ENCODE measurements around the gene SRRM4. TPM values are rescaled to one million over a fixed set of nuclear protein-coding genes. Genes with fewer than 3 reads are reported as not detected.

SRRM4 gene
- total and polyA plus RNA-seq, 2 donors = 0.08 to 0.42 TPM

DNA sequence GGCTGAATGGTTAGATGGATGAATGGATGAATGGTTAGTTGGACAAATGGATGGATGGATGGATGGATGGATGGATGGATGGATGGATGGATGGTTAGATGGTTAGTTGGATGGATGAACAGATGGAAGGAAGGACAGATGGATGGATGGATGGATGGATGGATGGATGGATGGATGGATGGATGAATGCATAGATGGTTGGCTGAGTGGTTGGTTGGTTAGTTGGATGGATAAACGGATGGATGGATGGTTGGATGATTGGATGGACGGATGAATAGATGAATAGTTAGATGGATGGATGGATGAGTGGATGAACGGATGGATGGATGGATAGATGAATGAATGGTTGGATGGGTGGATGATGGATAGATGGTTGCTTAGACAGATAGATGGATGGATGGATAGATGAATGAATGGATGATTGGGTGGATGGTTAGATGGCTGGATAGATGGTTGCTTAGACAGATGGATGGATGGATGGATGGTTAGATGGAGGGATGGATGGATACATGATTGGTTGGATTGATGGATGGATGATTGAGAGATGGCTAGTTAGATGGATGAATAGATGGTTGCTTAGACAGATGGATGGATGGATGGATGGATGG, 148.6 kb downstream of the SRRM4 start:
- Histone ChIP-seq H3K27ac (ENCODE audit: low read depth) (no peak overlapping the region), H3K36me3 (ENCODE audit: insufficient read depth) (no peaks in the 10 kb centered on the region), H3K4me3 (ENCODE audit: low read depth, low read length) (no peak overlapping the region), H3K4me1 (ENCODE audit: insufficient read depth) (no peaks in the 10 kb centered on the region)
- WGBS = 79% methylated on average over 3 of the region's 3 CpGs
- DNase-seq (ENCODE audit: extremely low spot score) = no peak

DNA sequence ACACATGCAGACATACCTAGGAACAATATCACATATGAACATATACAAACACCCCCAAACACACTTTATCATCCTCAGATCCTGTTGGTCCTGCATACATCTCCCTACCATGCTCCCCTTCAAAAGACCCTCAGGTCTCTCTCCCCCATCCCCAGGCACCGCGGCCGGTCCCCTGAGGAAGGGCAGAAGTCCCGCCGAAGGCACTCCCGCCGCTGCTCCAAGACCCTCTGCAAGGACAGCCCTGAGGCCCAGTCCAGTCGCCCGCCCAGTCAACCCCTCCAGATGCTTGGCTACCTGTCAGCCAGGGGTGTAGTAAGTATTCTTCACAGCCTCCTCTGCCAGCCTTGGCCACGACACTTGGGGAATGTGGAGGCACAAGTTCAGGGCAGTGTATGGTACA, 149.2 kb downstream of the SRRM4 start:
- no peak for DNase-seq (ENCODE audit: extremely low spot score)
- H3K36me3 ChIP-seq (ENCODE audit: insufficient read depth) = no peaks in the 10 kb centered on the region
- no peak overlapping the region for H3K27ac ChIP-seq (ENCODE audit: low read depth)
- 93% methylated on average over 10 of the region's 10 CpGs for WGBS
- H3K4me1 ChIP-seq (ENCODE audit: insufficient read depth) = no peaks in the 10 kb centered on the region
- H3K4me3 ChIP-seq (ENCODE audit: low read depth, low read length) = no peak overlapping the region

DNA sequence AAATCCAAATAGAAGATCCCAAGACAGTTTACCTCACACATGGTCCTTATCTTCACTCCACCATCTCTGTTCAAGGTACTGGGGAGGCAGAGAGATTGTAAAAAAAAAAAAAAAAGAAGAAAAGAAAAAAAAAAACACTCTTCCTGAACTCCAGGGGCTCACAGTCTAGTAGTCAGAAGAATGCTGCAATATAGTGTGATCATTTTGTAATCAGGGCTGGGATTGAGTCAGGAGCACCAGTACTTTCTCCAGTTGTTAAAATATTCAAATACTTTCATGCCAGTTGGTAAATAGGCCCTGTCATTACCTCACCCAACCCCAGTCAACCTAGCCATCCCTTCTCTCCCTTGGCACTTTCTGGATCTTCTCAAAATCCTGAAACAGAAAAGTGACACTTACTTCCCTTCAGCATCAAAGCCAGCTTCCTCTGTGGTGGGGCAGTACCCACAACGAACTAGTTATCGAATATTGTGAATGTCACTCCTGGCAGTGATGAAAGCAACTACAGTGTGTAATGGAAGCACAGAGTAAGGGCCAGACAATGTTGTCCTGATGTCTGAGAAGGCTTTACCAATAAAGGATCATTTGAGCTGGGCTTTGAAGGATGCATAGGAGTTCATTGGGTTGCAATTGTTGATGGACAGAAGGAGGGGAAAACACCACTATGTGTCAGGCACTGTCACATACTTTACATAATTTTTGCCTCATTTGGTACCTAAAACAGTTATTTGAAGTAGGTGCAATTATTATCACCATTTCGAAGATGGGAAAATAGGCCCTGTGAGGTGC, 153.1 kb downstream of the SRRM4 start:
- Histone ChIP-seq H3K4me3 (ENCODE audit: low read depth, low read length) (no peak overlapping the region), H3K4me1 (ENCODE audit: insufficient read depth) (no peaks in the 10 kb centered on the region), H3K36me3 (ENCODE audit: insufficient read depth) (no peaks in the 10 kb centered on the region), H3K27ac (ENCODE audit: low read depth) (no peak overlapping the region)
- DNase-seq (ENCODE audit: extremely low spot score) = no peak
- WGBS = 72% methylated on average over 3 of the region's 3 CpGs

DNA sequence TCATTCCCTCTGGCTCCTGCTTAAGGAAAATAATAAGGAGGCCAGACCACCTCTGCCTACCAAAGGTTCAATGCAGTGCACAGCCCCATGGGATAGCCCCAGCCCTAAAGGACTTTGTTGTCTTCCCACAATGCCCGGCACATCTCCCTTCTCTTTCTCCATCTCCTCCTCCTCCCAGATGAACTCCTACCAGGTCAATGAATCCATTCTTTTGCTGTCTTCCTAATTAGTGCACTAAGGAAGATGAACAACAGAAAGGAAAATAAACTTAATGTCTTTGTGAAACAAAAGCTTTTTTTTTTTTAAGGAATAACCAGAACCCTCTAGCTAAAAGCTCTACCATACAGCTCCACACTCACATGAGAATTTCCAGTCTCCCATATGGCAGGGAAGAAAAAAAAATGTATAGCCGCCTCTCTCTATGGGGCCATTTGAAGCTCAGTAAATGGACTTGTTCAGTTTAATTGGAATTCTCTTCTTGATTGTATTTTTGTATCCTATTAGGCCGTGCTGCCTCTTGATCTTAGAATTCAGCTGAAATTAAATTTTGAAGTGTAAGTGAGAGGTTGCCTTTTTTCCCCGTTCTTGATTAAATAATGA, 155.6 kb downstream of the SRRM4 start:
- no peak for DNase-seq (ENCODE audit: extremely low spot score)
- H3K27ac ChIP-seq (ENCODE audit: low read depth) = no peak overlapping the region
- H3K4me1 ChIP-seq (ENCODE audit: insufficient read depth) = no peaks in the 10 kb centered on the region
- WGBS = 75% methylated on average over 4 of the region's 4 CpGs
- H3K36me3 ChIP-seq (ENCODE audit: insufficient read depth) = no peaks in the 10 kb centered on the region
- no peak overlapping the region for H3K4me3 ChIP-seq (ENCODE audit: low read depth, low read length)

DNA sequence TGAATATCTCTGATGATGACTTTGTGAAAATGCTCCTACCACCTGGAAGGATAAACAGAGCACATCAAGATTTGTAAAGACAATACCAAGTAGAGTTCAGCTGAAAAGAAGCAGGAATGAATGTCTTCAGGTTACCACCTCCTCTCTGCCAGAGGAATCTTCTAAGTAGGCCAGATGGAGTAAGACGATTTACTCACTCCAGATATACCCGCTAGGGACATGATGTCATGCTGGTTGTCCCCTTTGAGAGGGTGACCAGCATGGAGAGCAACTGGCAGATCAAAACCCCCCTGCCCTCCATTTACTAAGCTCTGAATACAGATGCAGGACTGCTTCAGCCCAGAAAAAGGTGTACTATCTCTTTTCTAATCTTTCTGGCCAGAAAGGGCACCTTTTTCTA, 158.1 kb downstream of the SRRM4 start:
- Histone ChIP-seq H3K27ac (ENCODE audit: low read depth) (no peak overlapping the region), H3K4me1 (ENCODE audit: insufficient read depth) (no peaks in the 10 kb centered on the region), H3K36me3 (ENCODE audit: insufficient read depth) (no peaks in the 10 kb centered on the region), H3K4me3 (ENCODE audit: low read depth, low read length) (no peak overlapping the region)
- 75% methylated on average over 2 of the region's 2 CpGs for WGBS
- DNase-seq (ENCODE audit: extremely low spot score) = no peak

DNA sequence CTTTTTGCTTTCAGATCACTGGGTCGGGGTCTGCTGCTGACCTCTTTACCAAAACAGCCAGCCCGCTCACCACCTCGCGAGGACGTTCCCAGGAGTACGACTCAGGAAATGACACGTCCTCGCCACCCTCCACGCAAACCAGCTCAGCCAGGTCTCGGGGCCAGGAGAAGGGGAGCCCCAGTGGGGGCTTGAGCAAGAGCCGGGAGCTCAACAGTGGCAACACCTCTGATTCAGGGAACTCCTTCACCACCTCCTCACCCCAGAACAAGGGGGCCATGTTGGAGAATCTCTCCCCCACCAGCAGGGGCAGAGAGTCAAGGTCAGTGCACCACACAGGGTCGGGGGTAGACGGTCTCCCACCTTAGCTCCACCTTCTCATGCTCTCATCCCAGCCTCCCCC, 164.0 kb downstream of the SRRM4 start:
- Histone ChIP-seq H3K36me3 (ENCODE audit: insufficient read depth) (no peaks in the 10 kb centered on the region), H3K4me1 (ENCODE audit: insufficient read depth) (no peaks in the 10 kb centered on the region), H3K27ac (ENCODE audit: low read depth) (no peak overlapping the region), H3K4me3 (ENCODE audit: low read depth, low read length) (no peak overlapping the region)
- DNase-seq (ENCODE audit: extremely low spot score) = no peak
- WGBS = 53% methylated on average over 13 of the region's 13 CpGs

DNA sequence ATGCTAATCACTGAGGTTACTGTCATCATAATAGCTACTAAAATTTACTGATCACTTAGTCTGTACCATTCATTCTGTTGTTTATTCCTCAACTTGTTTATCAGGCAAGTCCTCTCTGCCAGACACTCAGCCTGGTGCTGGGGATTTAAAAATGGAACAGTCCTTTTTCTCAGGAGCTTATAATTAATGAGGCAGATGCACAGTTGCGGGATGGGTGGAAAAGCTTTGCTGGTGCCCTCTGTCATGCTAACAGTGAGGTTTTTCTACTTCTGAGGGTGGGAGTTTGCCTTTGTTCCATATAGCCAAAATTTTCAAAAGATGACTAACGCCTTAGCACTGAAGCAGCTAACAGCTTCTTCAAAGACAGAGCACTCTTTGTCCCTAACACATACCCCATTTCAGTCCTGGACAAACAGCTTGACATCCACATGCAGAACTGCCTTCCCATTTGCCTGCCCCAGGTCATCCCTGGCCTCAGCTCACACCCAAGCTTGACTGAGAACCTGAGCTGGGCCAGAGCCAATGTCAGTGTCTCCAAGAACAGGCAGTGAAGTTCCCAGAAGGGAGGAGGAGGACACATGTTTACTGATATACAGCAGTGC, 166.6 kb downstream of the SRRM4 start:
- no peaks in the 10 kb centered on the region for H3K36me3 ChIP-seq (ENCODE audit: insufficient read depth)
- H3K4me1 ChIP-seq (ENCODE audit: insufficient read depth) = no peaks in the 10 kb centered on the region
- no peak overlapping the region for H3K27ac ChIP-seq (ENCODE audit: low read depth)
- H3K4me3 ChIP-seq (ENCODE audit: low read depth, low read length) = no peak overlapping the region
- no peak for DNase-seq (ENCODE audit: extremely low spot score)
- 74% methylated on average over 2 of the region's 2 CpGs for WGBS

DNA sequence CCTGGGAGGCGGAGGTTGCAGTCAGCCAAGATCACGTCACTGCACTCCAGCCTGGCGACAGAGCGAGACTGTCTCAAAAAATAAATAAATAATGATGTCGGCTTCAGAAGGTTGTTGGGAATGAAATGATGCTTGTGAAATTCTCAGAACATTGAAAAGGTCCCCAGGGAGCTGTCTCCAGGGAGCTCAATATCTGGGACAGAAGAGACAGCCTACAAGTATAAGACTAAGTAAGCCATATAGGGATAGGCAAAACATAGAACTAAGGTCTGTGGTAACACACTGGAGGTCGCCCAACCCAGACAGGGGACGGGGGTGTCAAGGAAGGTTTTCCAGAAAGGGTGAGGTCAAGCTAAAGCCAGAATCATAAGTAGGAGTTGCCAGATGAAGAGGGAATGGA, 167.9 kb downstream of the SRRM4 start:
- Histone ChIP-seq H3K4me3 (ENCODE audit: low read depth, low read length) (no peak overlapping the region), H3K36me3 (ENCODE audit: insufficient read depth) (no peaks in the 10 kb centered on the region), H3K27ac (ENCODE audit: low read depth) (no peak overlapping the region), H3K4me1 (ENCODE audit: insufficient read depth) (no peaks in the 10 kb centered on the region)
- no peak for DNase-seq (ENCODE audit: extremely low spot score)
- 89% methylated on average over 7 of the region's 7 CpGs for WGBS

DNA sequence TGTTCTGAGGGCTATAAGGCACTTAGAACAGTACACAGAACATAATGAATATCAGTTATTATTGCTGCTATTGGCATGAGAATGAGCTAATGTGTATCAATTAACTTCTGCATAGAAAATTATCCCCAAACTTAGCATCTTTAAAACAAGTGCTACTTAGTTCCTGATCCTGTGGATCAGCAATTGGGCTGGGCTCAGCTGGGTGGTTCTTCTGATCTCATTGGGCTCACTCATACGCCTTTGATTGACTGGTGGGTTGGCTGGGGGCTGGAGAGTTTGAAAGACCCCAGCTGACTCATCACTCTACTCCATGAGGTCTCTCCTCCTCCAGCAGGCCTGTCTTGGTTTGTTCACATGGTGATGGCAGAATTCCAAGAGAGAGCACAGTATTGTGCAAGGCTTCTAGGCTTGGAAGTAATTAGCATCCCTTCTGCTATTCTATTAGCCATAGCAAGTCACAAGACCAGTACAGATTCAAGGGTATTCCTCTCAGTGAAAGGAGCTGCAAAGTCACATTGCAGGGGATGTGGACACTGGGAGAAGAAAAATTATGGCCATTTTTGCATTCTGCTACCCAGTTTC, 170.2 kb downstream of the SRRM4 start:
- whole genome bisulfite sequencing = 94% methylated on average over 1 of the region's 1 CpG
- Histone ChIP-seq H3K27ac (ENCODE audit: low read depth) (no peak overlapping the region), H3K4me3 (ENCODE audit: low read depth, low read length) (no peak overlapping the region), H3K36me3 (ENCODE audit: insufficient read depth) (no peaks in the 10 kb centered on the region), H3K4me1 (ENCODE audit: insufficient read depth) (no peaks in the 10 kb centered on the region)
- DNase-seq (ENCODE audit: extremely low spot score) = no peak

DNA sequence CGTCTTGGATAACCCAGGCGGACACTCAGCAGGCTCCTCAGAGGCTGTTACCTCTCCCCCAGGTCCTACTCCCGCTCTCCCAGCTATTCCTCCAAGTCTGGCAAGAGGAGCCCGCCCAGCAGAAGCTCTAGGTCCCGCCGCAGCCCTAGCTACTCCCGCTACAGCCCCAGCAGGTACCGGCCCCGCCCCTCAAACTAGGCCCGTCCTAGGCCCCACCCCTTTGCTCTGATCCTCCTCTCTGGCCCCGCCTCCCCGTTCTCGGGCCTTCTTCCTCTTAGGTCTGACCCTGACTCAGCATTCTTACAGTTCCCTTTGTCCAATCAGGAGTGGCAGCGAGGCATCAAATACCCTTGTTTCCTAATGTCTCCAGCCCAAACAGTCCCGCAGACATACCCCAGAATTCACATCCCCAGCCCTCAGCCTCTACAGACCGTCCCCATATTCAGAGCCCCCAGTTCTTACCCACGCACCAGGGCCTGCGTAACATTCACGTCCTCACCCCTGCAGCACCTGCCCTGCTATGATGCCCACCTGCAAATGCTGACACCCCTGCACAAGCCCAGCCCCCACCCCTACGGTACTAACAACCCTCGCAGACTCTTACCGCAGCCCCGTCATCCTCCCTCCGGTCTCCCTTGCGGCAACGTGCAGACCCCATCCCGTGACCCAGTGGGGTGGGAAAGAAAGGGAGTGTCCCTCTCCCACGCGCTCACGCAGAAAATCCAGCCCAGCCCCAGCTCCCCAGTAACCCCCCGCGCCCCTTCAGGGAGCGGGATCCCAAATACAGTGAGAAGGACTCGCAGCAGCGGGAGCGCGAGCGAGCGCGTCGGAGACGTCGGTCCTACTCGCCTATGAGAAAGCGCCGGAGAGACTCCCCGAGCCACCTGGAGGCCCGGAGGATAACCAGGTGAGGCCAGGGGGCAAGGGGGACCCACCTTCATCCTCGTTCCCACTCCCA, 172.4 kb downstream of the SRRM4 start:
- DNase-seq (ENCODE audit: extremely low spot score) = no peak
- Histone ChIP-seq H3K36me3 (ENCODE audit: insufficient read depth) (no peaks in the 10 kb centered on the region), H3K27ac (ENCODE audit: low read depth) (no peak overlapping the region), H3K4me1 (ENCODE audit: insufficient read depth) (no peaks in the 10 kb centered on the region), H3K4me3 (ENCODE audit: low read depth, low read length) (no peak overlapping the region)
- 35% methylated on average over 49 of the region's 49 CpGs for WGBS

DNA sequence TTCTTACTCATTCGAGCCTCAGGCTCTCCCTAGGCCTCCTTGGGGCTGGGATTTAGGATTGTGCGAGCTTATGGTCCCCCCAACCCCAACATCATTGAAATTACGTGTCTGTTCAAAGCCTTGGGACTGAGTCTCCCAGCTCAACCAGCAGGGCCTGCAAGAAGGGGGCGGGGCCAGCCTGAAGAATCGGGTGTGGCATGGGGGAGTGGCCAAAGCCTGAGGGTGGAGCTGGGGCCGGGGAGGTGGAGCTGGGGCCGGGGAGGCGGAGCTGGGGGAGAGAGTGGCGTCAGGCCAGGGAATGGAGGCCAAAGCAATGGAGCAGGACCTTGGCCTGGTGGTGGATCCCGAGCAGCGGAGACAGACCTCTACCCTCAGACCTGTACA, 173.1 kb downstream of the SRRM4 start:
- Histone ChIP-seq H3K4me1 (ENCODE audit: insufficient read depth) (no peaks in the 10 kb centered on the region), H3K36me3 (ENCODE audit: insufficient read depth) (no peaks in the 10 kb centered on the region), H3K4me3 (ENCODE audit: low read depth, low read length) (no peak overlapping the region), H3K27ac (ENCODE audit: low read depth) (no peak overlapping the region)
- WGBS = 60% methylated on average over 11 of the region's 11 CpGs
- DNase-seq (ENCODE audit: extremely low spot score) = no peak

DNA sequence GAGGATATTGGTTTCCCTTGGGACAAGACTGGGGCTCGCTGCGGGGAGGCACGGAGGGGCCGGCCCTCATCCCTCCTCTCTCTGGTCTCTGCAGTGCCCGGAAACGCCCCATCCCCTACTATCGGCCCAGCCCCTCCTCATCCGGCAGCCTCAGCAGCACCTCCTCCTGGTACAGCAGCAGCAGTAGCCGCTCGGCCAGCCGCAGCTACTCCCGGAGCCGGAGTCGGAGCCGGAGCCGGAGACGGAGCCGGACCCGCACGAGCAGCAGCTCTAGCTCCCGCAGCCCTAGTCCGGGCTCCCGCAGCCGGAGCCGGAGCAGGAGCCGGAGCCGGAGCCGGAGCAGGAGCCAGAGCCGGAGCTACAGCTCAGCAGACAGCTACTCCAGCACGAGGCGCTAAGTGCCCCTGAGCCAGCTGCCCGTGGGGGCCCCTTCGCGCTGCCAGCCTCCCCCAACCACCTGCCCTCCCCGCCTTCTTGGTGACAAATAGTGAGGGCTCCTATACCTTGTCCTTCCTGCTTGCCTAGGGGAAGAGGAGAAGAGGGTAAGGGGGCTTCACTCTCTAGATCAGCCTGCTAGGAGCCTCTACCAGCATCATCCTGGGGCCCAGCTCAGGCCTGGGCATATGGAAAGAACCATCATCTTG, 175.2 kb downstream of the SRRM4 start:
- DNase-seq (ENCODE audit: extremely low spot score) = no peak
- Histone ChIP-seq H3K27ac (ENCODE audit: low read depth) (no peak overlapping the region), H3K4me1 (ENCODE audit: insufficient read depth) (no peaks in the 10 kb centered on the region), H3K36me3 (ENCODE audit: insufficient read depth) (no peaks in the 10 kb centered on the region), H3K4me3 (ENCODE audit: low read depth, low read length) (no peak overlapping the region)
- 76% methylated on average over 35 of the region's 35 CpGs for WGBS
